Right forelimb (tissue), 1 donor: ENCODE data around the gene BAG5.
A peak's percentile ranks its signal among the peaks of the same experiment; 100 is the strongest.
"Not testable (repeated sequence)": the region's sequence is repeated elsewhere in the genome, so short reads cannot be mapped to it uniquely, and the experiment has no call there.

Experiments
- DNase-seq: peaks from one replicate; pipeline ENCODE4 v3.0.0-alpha.2; 2018

BAG5 gene

GRCh38 chr14:103533999-103534575 is 28.4 kb downstream of the BAG5 start:
- no peak for DNase-seq

GRCh38 chr14:103533137-103533998 is 29.1 kb downstream of the BAG5 start:
- no peak for DNase-seq

- DNase-seq: no peak
These were observed 30.0 kb downstream of the BAG5 start for GRCh38 chr14:103532216-103533136.

- no peak for DNase-seq
These were observed 30.8 kb downstream of the BAG5 start for GRCh38 chr14:103531421-103532215.

- DNase-seq: no peak
These were observed 31.6 kb downstream of the BAG5 start for GRCh38 chr14:103530831-103531230.

GRCh38 chr14:103530390-103530789 is 32.1 kb downstream of the BAG5 start:
- peak; percentile 59 for DNase-seq

GRCh38 chr14:103529383-103530365 is 32.8 kb downstream of the BAG5 start:
- no peak for DNase-seq

GRCh38 chr14:103528587-103529382 is 33.7 kb downstream of the BAG5 start, which contains the start of gene TRMT61A:
Gene TRMT61A, plus strand, starts transcription at chr14:103529196. Its CDS starts 783 bp downstream, at chr14:103529979.
- DNase-seq: peak; percentile 96

GRCh38 chr14:103528146-103528586 is 34.3 kb downstream of the BAG5 start:
- peak; percentile 56 for DNase-seq

GRCh38 chr14:103527408-103528145 is 34.9 kb downstream of the BAG5 start:
- DNase-seq: peak; percentile 43

- DNase-seq: no peak
These were observed 35.6 kb downstream of the BAG5 start for GRCh38 chr14:103526914-103527248.

- no peak for DNase-seq
These were observed 36.1 kb downstream of the BAG5 start for GRCh38 chr14:103526247-103526913.

GRCh38 chr14:103525430-103526246 is 36.8 kb downstream of the BAG5 start:
- DNase-seq: not testable (repeated sequence)

- no peak for DNase-seq
These were observed 38.2 kb downstream of the BAG5 start for GRCh38 chr14:103524002-103524935.

- no peak for DNase-seq
These were observed 38.9 kb downstream of the BAG5 start for GRCh38 chr14:103523575-103523954.

GRCh38 chr14:103522649-103523574 is 39.5 kb downstream of the BAG5 start, which contains the start of gene CKB:
Gene CKB, minus strand, starts transcription at chr14:103522830. Its CDS starts 337 bp downstream, at chr14:103522493.
- DNase-seq: no peak
